PFSK-1 (cell line): ENCODE results near the gene TMEM132D.

Experiments
- FOXP2 ChIP-seq: optimal IDR thresholded peaks from 2 replicates; pipeline ENCODE3; 2011; ENCODE audit warnings: borderline replicate concordance, control low read depth, inconsistent platforms; ENCODE audit not compliant: insufficient read depth; ENCODE audit errors: extremely low read length, extremely low read depth
- POLR2AphosphoS5 ChIP-seq: IDR thresholded peaks from 2 replicates; pipeline ENCODE4 v1.6.1; 2012; ENCODE audit warnings: low read depth, mild to moderate bottlenecking, control low read depth, low read length, moderate library complexity
- SIN3A ChIP-seq: IDR thresholded peaks from 2 replicates; pipeline ENCODE4 v1.6.1; 2012; ENCODE audit warnings: mild to moderate bottlenecking, low read length, moderate library complexity, borderline replicate concordance; ENCODE audit not compliant: insufficient read depth
- TAF1 ChIP-seq: IDR thresholded peaks from 2 replicates; pipeline ENCODE4 v1.6.1; 2012; ENCODE audit warnings: low read length, control low read depth, borderline replicate concordance; ENCODE audit not compliant: insufficient read depth
- TF ChIP-seq, protein P1 (sequence below), 2 experiments: IDR thresholded peaks; 2 replicates each; pipeline versions ENCODE4 v1.6.1 to v1.8.0; 2011 to 2012; ENCODE audit warnings: low read depth in 2 of 2, low read length in 2 of 2, control low read depth in 1 of 2, inconsistent platforms in 1 of 2, mild to moderate bottlenecking in 1 of 2, moderate library complexity in 1 of 2; ENCODE audit not compliant: insufficient read depth in 1 of 2

- TF ChIP-seq POLR2AphosphoS5 (no peak), SIN3A (no peak), TAF1 (no peak), FOXP2 (no peak)
- TF ChIP-seq, protein P1, sequence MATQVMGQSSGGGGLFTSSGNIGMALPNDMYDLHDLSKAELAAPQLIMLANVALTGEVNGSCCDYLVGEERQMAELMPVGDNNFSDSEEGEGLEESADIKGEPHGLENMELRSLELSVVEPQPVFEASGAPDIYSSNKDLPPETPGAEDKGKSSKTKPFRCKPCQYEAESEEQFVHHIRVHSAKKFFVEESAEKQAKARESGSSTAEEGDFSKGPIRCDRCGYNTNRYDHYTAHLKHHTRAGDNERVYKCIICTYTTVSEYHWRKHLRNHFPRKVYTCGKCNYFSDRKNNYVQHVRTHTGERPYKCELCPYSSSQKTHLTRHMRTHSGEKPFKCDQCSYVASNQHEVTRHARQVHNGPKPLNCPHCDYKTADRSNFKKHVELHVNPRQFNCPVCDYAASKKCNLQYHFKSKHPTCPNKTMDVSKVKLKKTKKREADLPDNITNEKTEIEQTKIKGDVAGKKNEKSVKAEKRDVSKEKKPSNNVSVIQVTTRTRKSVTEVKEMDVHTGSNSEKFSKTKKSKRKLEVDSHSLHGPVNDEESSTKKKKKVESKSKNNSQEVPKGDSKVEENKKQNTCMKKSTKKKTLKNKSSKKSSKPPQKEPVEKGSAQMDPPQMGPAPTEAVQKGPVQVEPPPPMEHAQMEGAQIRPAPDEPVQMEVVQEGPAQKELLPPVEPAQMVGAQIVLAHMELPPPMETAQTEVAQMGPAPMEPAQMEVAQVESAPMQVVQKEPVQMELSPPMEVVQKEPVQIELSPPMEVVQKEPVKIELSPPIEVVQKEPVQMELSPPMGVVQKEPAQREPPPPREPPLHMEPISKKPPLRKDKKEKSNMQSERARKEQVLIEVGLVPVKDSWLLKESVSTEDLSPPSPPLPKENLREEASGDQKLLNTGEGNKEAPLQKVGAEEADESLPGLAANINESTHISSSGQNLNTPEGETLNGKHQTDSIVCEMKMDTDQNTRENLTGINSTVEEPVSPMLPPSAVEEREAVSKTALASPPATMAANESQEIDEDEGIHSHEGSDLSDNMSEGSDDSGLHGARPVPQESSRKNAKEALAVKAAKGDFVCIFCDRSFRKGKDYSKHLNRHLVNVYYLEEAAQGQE (IDR thresholded peaks at IDR 0.05; ENCODE audit: insufficient read depth in 1 of 2, low read depth in 2 of 2, low read length in 2 of 2): no peak
These were observed 113.9 kb downstream of the TMEM132D start for GRCh38 chr12:129789921-129790320.
